ENCODE results near the gene OR5V1. TPM values are rescaled to one million over a fixed set of nuclear protein-coding genes. Genes with fewer than 3 reads are reported as not detected.
"Not testable (repeated sequence)": the region's sequence is repeated elsewhere in the genome, so short reads cannot be mapped to it uniquely, and the experiment has no call there.

OR5V1 gene
- not detected for total RNA-seq

- no peak for DNase-seq (ENCODE audit: low read depth in 2 of 3, low spot score in 2 of 3)
Observed at GRCh38 chr6:29368765-29369164, at the start of gene OR5V1. TSS of gene OR5V1 (minus strand) at chr6:29368865. CDS start at chr6:29356195, 12,670 bp downstream.

GRCh38 chr6:29414588-29414987 is 45.9 kb upstream of the OR5V1 start, which contains the start of gene OR12D1:
TSS of gene OR12D1 (plus strand) at chr6:29414928.
- DNase-seq (ENCODE audit: low read depth in 2 of 3, low spot score in 2 of 3) = peak in 1 of 3 donors; percentile 10

GRCh38 chr6:29403801-29404200 is 35.1 kb upstream of the OR5V1 start:
- no peak for DNase-seq (ENCODE audit: low read depth in 2 of 3, low spot score in 2 of 3)

GRCh38 chr6:29399525-29399924 is 30.9 kb upstream of the OR5V1 start:
- no peak for DNase-seq (ENCODE audit: low read depth in 2 of 3, low spot score in 2 of 3)

- no peak for DNase-seq (ENCODE audit: low read depth in 2 of 3, low spot score in 2 of 3)
Observed at GRCh38 chr6:29395331-29395730, 26.7 kb upstream of the OR5V1 start, which contains the start of gene OR12D2. TSS of gene OR12D2 (plus strand) at chr6:29395631. CDS start at chr6:29396700, 1,069 bp downstream.

DNA sequence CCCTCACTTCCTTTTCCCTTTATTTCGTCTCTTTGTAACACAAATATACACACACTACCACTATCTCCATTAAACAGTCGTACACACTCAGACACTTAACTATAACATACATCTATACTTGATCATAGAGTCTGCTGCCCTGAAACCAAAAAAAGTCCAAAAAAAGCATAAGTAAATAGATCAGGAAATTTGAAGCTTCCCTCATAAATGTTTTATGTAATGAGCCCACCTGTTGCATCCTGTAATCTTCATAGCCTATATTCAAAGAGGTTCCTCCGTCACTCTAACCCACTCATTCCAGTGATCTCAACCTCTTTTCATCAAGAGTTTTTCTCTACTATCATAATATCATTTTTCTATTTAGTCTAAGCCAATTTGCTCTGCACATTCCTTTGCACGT is 19.9 kb upstream of the OR5V1 start:
- no peak for DNase-seq (ENCODE audit: low read depth in 2 of 3, low spot score in 2 of 3)

GRCh38 chr6:29376003-29376402 is 7.3 kb upstream of the OR5V1 start:
- DNase-seq (ENCODE audit: low read depth in 2 of 3, low spot score in 2 of 3) = peak in 2 of 3 donors; percentile 22 to 35

- no peak for DNase-seq (ENCODE audit: low read depth in 2 of 3, low spot score in 2 of 3)
Observed at GRCh38 chr6:29375191-29375590, 6.5 kb upstream of the OR5V1 start, which contains the start of gene OR12D3. TSS of gene OR12D3 (minus strand) at chr6:29375291. CDS start at chr6:29375287, 4 bp downstream.

DNA sequence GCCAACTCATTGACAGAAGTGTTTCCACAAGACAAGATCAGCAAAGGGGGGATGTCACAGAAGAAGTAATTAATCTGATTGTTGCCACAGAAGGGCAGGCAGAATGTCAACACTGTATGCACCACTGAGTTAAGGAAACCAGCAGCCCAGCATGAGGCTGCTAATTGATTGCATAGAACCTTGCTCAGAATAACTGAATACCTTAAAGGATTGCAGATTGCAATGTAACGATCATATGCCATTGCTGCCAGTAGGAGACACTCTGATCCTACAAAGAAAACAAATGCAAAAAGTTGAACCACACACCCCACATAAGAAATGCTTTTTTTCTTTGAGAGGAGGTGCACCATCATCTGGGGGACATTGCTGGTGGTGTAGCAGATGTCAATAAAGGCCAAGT is 13.1 kb downstream of the OR5V1 start:
- DNase-seq (ENCODE audit: low read depth in 2 of 3, low spot score in 2 of 3) = peak in 1 of 3 donors; percentile 4

GRCh38 chr6:29354980-29355379 is 13.7 kb downstream of the OR5V1 start:
- DNase-seq (ENCODE audit: low read depth in 2 of 3, low spot score in 2 of 3) = no peak

GRCh38 chr6:29349348-29349747 is 19.3 kb downstream of the OR5V1 start:
- not testable (repeated sequence) for DNase-seq (ENCODE audit: low read depth in 2 of 3, low spot score in 2 of 3)

DNA sequence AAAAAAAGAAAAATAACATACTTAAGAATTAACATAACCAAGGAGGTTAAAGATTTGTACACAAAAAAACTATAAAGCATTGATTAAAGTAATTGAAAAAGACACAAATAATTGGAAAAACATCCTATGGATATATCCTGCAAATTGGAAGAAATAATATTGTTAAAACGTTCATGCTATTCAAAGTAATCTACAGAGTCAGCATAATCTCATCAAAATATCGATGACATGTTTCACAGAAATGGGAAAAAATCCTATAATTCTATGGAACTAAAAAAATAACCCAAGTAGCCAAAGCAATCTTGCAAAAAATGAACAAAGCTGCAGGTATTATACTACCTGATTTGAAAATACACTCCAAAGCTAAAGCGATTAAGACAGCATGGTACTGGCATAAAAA is 23.3 kb downstream of the OR5V1 start:
- no peak for DNase-seq (ENCODE audit: low read depth in 2 of 3, low spot score in 2 of 3)

- DNase-seq (ENCODE audit: low read depth in 2 of 3, low spot score in 2 of 3) = peak in 1 of 3 donors; percentile 1
Observed at GRCh38 chr6:29336269-29336668, 32.4 kb downstream of the OR5V1 start.

- no peak for DNase-seq (ENCODE audit: low read depth in 2 of 3, low spot score in 2 of 3)
Observed at GRCh38 chr6:29332676-29333075, 36.0 kb downstream of the OR5V1 start.

- no peak for DNase-seq (ENCODE audit: low read depth in 2 of 3, low spot score in 2 of 3)
Observed at GRCh38 chr6:29325777-29326176, 42.9 kb downstream of the OR5V1 start.

DNA sequence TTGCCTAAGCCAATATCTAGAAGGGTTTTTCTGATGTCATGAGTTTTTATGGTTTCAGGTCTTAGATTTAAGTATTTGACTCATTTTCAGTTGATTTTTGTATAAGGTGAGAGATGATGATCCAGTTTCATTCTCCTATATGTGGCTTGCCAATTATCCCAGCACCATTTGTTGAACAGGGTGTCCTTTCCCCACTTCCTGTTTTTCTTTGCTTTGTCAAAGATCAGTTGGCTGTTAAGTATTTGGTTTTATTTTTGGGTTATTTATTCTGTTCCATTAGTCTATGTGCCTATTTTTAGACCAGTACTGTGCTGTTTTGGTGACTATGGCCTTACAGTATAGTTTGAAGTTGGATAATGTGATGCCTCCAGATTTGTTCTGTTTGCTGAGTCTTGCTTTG is 45.3 kb downstream of the OR5V1 start:
- not testable (repeated sequence) for DNase-seq (ENCODE audit: low read depth in 2 of 3, low spot score in 2 of 3)

- DNase-seq (ENCODE audit: low read depth in 2 of 3, low spot score in 2 of 3) = no peak
Observed at GRCh38 chr6:29319931-29320330, 48.7 kb downstream of the OR5V1 start.

Other genes with a start within 250 kb of the OR5V1 start
- gene OR2J2, start 198.0 kb downstream of the OR5V1 start, total RNA-seq = under 0.01 TPM
- not detected for gene OR14J1, start 67.2 kb downstream of the OR5V1 start, total RNA-seq
- not detected for gene OR12D3, start 6.4 kb upstream of the OR5V1 start, total RNA-seq
- not detected for gene OR12D2, start 26.8 kb upstream of the OR5V1 start, total RNA-seq
- gene OR12D1, start 46.1 kb upstream of the OR5V1 start, total RNA-seq = not detected
- under 0.01 TPM for gene OR10C1, start 70.4 kb upstream of the OR5V1 start, total RNA-seq
- not detected for gene OR11A1, start 88.2 kb upstream of the OR5V1 start, total RNA-seq
- gene OR2H1, start 88.3 kb upstream of the OR5V1 start, total RNA-seq = not detected
- not detected for gene MAS1L, start 119.1 kb upstream of the OR5V1 start, total RNA-seq
- not detected for gene UBD, start 190.9 kb upstream of the OR5V1 start, total RNA-seq
- under 0.01 TPM for gene OR2H2, start 216.3 kb upstream of the OR5V1 start, total RNA-seq

All from hematopoietic multipotent progenitor cell (in vitro differentiated cells).